Ovary (tissue), 3 donors: ENCODE measurements around the gene UNC93A.

Experiments
- CTCF ChIP-seq, 3 donors: fragments of 450-650 bp in 2 of 3; fragments of 200-600 bp in 1 of 3; IDR thresholded peaks; one replicate each; pipeline versions ENCODE4 v1.5.1 to v1.8.0; 2016 to 2022; ENCODE audit warnings: antibody characterized with exemption in 3 of 3, mild to moderate bottlenecking in 1 of 3
- EP300 ChIP-seq: sonication (generic); formaldehyde crosslinking; IDR thresholded peaks from one replicate; pipeline ENCODE4 v1.6.1; 2017; ENCODE audit warnings: antibody characterized with exemption
- donor health status: DM: no; HTN: no; CAD: no.

DNA sequence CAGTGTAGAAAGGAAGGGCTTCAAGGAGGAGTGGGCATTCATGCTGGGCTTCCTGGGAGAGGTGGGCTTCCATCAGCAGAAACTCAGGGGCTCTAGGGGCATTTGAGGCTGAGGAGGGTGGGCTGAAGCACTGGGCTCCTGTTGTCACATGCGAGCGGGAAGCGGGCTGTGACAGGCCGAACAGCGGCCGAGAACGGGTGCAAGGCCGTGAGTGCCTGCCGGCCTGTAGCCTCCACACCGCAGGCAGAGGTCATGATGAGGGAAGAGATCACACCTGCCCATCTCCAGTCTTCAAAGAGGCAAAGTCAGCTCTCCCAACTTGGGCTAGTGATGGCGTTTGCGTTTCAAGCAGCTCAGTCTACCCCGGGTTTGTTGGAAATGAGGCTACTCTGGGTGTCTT is 34.7 kb downstream of the UNC93A start:
- no peak for TF ChIP-seq CTCF (IDR thresholded peaks at IDR 0.05)
- TF ChIP-seq EP300 = no peak
